Astrocyte (in vitro differentiated cells and primary cell): ENCODE measurements around the gene PDSS2. TPM values are rescaled to one million over a fixed set of nuclear protein-coding genes. Genes with fewer than 3 reads are reported as not detected.

ENCODE experiments used
- DNase-seq: peaks from one replicate; pipeline ENCODE4 v3.0.0-alpha.2; 2010; ENCODE audit warnings: low read depth
- FAIRE-seq: peaks from 2 replicates; lab custom pipeline; 2011; peaks lifted over from hg19 to GRCh38; lab: Jason Lieb, UNC
- H2AFZ ChIP-seq: 2 replicates; pipeline ENCODE4 v1.6.0; 2012; ENCODE audit warnings: low read depth, low read length, inconsistent platforms
- H3K27ac ChIP-seq: 2 replicates; pipeline ENCODE4 v1.5.1; 2011; ENCODE audit warnings: low read depth, low read length, inconsistent platforms
- H3K27me3 ChIP-seq: 2 replicates; pipeline ENCODE4 v1.6.0; 2011; ENCODE audit warnings: low read length, inconsistent platforms; ENCODE audit not compliant: insufficient read depth
- H3K36me3 ChIP-seq: 2 replicates; pipeline ENCODE4 v1.5.1; 2011; ENCODE audit warnings: low read length, inconsistent platforms; ENCODE audit not compliant: insufficient read depth
- H3K4me1 ChIP-seq: 2 replicates; pipeline ENCODE4 v1.5.1; 2011; ENCODE audit warnings: low read length, inconsistent platforms; ENCODE audit not compliant: insufficient read depth
- H3K4me2 ChIP-seq: 2 replicates; pipeline ENCODE4 v1.6.0; 2012; ENCODE audit warnings: low read length, inconsistent platforms
- H3K4me3 ChIP-seq: 2 replicates; pipeline ENCODE4 v1.5.1; 2011; ENCODE audit warnings: low read depth, mild to moderate bottlenecking, low read length, inconsistent platforms; ENCODE audit not compliant: insufficient read depth
- H3K79me2 ChIP-seq: 2 replicates; pipeline ENCODE4 v1.6.0; 2012; ENCODE audit warnings: mild to moderate bottlenecking, low read length, inconsistent platforms; ENCODE audit not compliant: insufficient read depth
- H3K9ac ChIP-seq: 2 replicates; pipeline ENCODE4 v1.6.0; 2012; ENCODE audit warnings: mild to moderate bottlenecking, low read length, inconsistent platforms
- H3K9me3 ChIP-seq: 2 replicates; pipeline ENCODE4 v1.5.1; 2012; ENCODE audit warnings: low read depth, mild to moderate bottlenecking, low read length, inconsistent platforms; ENCODE audit not compliant: insufficient read depth
- H4K20me1 ChIP-seq: 2 replicates; pipeline ENCODE4 v1.6.0; 2012; ENCODE audit warnings: low read length, inconsistent platforms; ENCODE audit not compliant: insufficient read depth
- H3K27ac Mint-ChIP-seq: one replicate; pipeline ENCODE4 v1.8.0; 2021; ENCODE audit warnings: mild to moderate bottlenecking, mixed read lengths; ENCODE audit not compliant: unreplicated experiment
- H3K27me3 Mint-ChIP-seq: one replicate; pipeline ENCODE4 v1.8.0; 2021; ENCODE audit warnings: low read depth, mixed read lengths; ENCODE audit not compliant: unreplicated experiment
- H3K36me3 Mint-ChIP-seq: one replicate; pipeline ENCODE4 v1.8.0; 2021; ENCODE audit warnings: low read depth, mixed read lengths; ENCODE audit not compliant: unreplicated experiment
- H3K4me1 Mint-ChIP-seq: one replicate; pipeline ENCODE4 v1.8.0; 2021; ENCODE audit warnings: low read depth, mixed read lengths; ENCODE audit not compliant: unreplicated experiment
- H3K4me3 Mint-ChIP-seq: one replicate; pipeline ENCODE4 v1.8.0; 2021; ENCODE audit warnings: mild to moderate bottlenecking, moderate library complexity, mixed read lengths; ENCODE audit not compliant: unreplicated experiment
- H3K9me3 Mint-ChIP-seq: one replicate; pipeline ENCODE4 v1.8.0; 2021; ENCODE audit warnings: mild to moderate bottlenecking, mixed read lengths; ENCODE audit not compliant: unreplicated experiment
- EZH2 ChIP-seq: IDR thresholded peaks from 2 replicates; pipeline ENCODE4 v1.6.1; 2012; ENCODE audit warnings: mild to moderate bottlenecking, low read length, inconsistent platforms; ENCODE audit not compliant: insufficient read depth
- total RNA-seq: library from RNA; stranded (reverse); gene quantifications from 2 replicates; pipeline ENCODE4 v1.2.1, GENCODE V29; 2021
- TF ChIP-seq, protein P1 (sequence below): IDR thresholded peaks from 2 replicates; pipeline ENCODE4 v1.5.1; 2011; ENCODE audit warnings: low read depth, mild to moderate bottlenecking, inconsistent platforms, low read length, moderate library complexity; ENCODE audit not compliant: insufficient read depth

Gene PDSS2
- total RNA-seq, 1 donor from 2014 or later: 7.7 TPM

- H3K36me3 Mint-ChIP-seq: peaks cover 2% of the 10 kb centered on the region
- FAIRE-seq (no peak), DNase-seq (no peak)
- H3K27me3 Mint-ChIP-seq: peaks cover 2% of the 10 kb centered on the region
- H3K4me1 ChIP-seq: no peaks in the 10 kb centered on the region
- H3K4me3 ChIP-seq: no peak overlapping the region
- no peak overlapping the region for H3K4me2 ChIP-seq
- no peak overlapping the region for H3K4me3 Mint-ChIP-seq
- no peak overlapping the region for H3K27ac ChIP-seq
- H3K79me2 ChIP-seq: no peaks in the 10 kb centered on the region
- no peaks in the 10 kb centered on the region for H3K9me3 Mint-ChIP-seq
- no peak overlapping the region for H3K27ac Mint-ChIP-seq
- H3K4me1 Mint-ChIP-seq: no peaks in the 10 kb centered on the region
- H2AFZ ChIP-seq: no peak overlapping the region
- no peaks in the 10 kb centered on the region for H3K9me3 ChIP-seq
- H3K9ac ChIP-seq: no peak overlapping the region
- no peak for TF ChIP-seq EZH2
- TF ChIP-seq, protein P1, sequence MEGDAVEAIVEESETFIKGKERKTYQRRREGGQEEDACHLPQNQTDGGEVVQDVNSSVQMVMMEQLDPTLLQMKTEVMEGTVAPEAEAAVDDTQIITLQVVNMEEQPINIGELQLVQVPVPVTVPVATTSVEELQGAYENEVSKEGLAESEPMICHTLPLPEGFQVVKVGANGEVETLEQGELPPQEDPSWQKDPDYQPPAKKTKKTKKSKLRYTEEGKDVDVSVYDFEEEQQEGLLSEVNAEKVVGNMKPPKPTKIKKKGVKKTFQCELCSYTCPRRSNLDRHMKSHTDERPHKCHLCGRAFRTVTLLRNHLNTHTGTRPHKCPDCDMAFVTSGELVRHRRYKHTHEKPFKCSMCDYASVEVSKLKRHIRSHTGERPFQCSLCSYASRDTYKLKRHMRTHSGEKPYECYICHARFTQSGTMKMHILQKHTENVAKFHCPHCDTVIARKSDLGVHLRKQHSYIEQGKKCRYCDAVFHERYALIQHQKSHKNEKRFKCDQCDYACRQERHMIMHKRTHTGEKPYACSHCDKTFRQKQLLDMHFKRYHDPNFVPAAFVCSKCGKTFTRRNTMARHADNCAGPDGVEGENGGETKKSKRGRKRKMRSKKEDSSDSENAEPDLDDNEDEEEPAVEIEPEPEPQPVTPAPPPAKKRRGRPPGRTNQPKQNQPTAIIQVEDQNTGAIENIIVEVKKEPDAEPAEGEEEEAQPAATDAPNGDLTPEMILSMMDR: no peak
- no peaks in the 10 kb centered on the region for H3K36me3 ChIP-seq
- H3K27me3 ChIP-seq: no peaks in the 10 kb centered on the region
- no peaks in the 10 kb centered on the region for H4K20me1 ChIP-seq
Observed at GRCh38 chr6:107192830-107193229, 266.5 kb downstream of the PDSS2 start.

GRCh38 chr6:107187630-107188029 lies 271.7 kb downstream of the PDSS2 start:
- Histone ChIP-seq H3K9ac (no peak overlapping the region), H3K27me3 (no peaks in the 10 kb centered on the region), H3K9me3 (no peaks in the 10 kb centered on the region), H3K4me2 (no peak overlapping the region), H2AFZ (no peak overlapping the region), H3K27ac (no peak overlapping the region), H3K4me1 (no peaks in the 10 kb centered on the region), H4K20me1 (no peaks in the 10 kb centered on the region), H3K79me2 (no peaks in the 10 kb centered on the region), H3K4me3 (no peak overlapping the region), H3K36me3 (no peaks in the 10 kb centered on the region)
- peaks cover 2% of the 10 kb centered on the region for H3K36me3 Mint-ChIP-seq
- DNase-seq: no peak
- FAIRE-seq: no peak
- no peaks in the 10 kb centered on the region for H3K9me3 Mint-ChIP-seq
- H3K4me3 Mint-ChIP-seq: no peak overlapping the region
- no peak for TF ChIP-seq EZH2
- TF ChIP-seq, protein P1: no peak
- H3K27me3 Mint-ChIP-seq: peaks cover 2% of the 10 kb centered on the region
- H3K4me1 Mint-ChIP-seq: no peaks in the 10 kb centered on the region
- H3K27ac Mint-ChIP-seq: no peak overlapping the region

DNA sequence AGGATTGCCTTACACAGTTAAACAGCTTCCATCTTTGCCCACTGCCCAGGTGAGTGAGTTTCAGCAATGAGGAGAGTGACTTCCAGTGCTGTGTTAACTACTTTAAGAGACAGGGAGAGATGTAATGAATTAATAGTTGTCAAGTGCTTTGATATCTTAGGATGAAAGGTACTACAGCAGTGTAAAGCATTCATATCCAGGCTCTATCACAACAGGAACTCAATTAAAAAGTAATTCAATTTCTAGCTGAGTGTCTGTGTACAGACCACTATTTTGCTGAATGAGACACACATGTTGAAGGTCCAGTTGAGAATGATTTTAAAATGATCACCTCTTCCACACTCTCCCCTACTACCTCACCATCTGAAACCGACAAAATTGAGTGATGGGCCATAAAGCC lies 273.3 kb downstream of the PDSS2 start:
- H3K4me3 Mint-ChIP-seq: no peak overlapping the region

More for the DNA sequence above, 273.3 kb downstream of the PDSS2 start:
- Histone ChIP-seq H3K36me3 (no peaks in the 10 kb centered on the region), H4K20me1 (no peaks in the 10 kb centered on the region), H3K27me3 (no peaks in the 10 kb centered on the region), H3K79me2 (no peaks in the 10 kb centered on the region), H3K27ac (no peak overlapping the region), H3K4me2 (no peak overlapping the region), H2AFZ (no peak overlapping the region), H3K9me3 (no peaks in the 10 kb centered on the region), H3K9ac (no peak overlapping the region), H3K4me3 (no peak overlapping the region), H3K4me1 (no peaks in the 10 kb centered on the region)
- Mint-ChIP-seq H3K9me3 (no peaks in the 10 kb centered on the region), H3K27me3 (no peaks in the 10 kb centered on the region), H3K27ac (no peak overlapping the region), H3K4me1 (no peaks in the 10 kb centered on the region), H3K36me3 (no peaks in the 10 kb centered on the region)
- DNase-seq (no peak), FAIRE-seq (no peak)
- TF ChIP-seq, protein P1: no peak
- no peak for TF ChIP-seq EZH2
